SK-N-MC (cell line): ENCODE measurements around the gene APOA1.

Experiments used
- DNase-seq: peaks from one replicate; pipeline ENCODE4 v3.0.0-alpha.2; 2011; ENCODE audit warnings: low read depth, low spot score
- H3K27ac ChIP-seq: fragments of 200-600 bp; sonication (generic); 2 replicates; pipeline ENCODE4 v1.5.1; 2016; ENCODE audit warnings: mixed run types
- H3K36me3 ChIP-seq: fragments of 200-600 bp; sonication (generic); 2 replicates; pipeline ENCODE4 v1.6.1; 2017; ENCODE audit warnings: antibody characterized with exemption, low read length, mixed read lengths; ENCODE audit not compliant: insufficient read depth
- H3K4me3 ChIP-seq: fragments of 200-600 bp; sonication (generic); 2 replicates; pipeline ENCODE4 v1.5.1; 2016
- H3K9ac ChIP-seq: fragments of 200-600 bp; sonication (generic); 2 replicates; pipeline ENCODE4 v1.8.0; 2017; ENCODE audit warnings: mixed run types, mixed read lengths; ENCODE audit not compliant: insufficient read length
- H3K9me3 ChIP-seq: fragments of 200-600 bp; sonication (generic); 2 replicates; pipeline ENCODE4 v1.6.1; 2017; ENCODE audit warnings: low read depth, mild to moderate bottlenecking, antibody characterized with exemption, low read length, moderate library complexity, mixed read lengths
- EZH2 ChIP-seq: fragments of 200-600 bp; sonication (generic); IDR thresholded peaks from one replicate; pipeline ENCODE4 v1.6.1; 2017; ENCODE audit warnings: antibody characterized with exemption
- FOXP2 ChIP-seq: optimal IDR thresholded peaks from 2 replicates; pipeline ENCODE3; 2011; ENCODE audit warnings: mild to moderate bottlenecking, moderate library complexity; ENCODE audit not compliant: insufficient read depth; ENCODE audit errors: extremely low read length, control extremely low read depth
- POLR2AphosphoS5 ChIP-seq: IDR thresholded peaks from 2 replicates; pipeline ENCODE4 v1.6.1; 2012; ENCODE audit warnings: mild to moderate bottlenecking, low read depth, low read length, borderline replicate concordance

The APOA1 gene

GRCh38 chr11:116827461-116827860 lies 10.0 kb downstream of the APOA1 start:
- Histone ChIP-seq H3K36me3 (no peaks in the 10 kb centered on the region), H3K9ac (no peak overlapping the region), H3K4me3 (no peak overlapping the region), H3K27ac (no peak overlapping the region), H3K9me3 (no peaks in the 10 kb centered on the region)
- no peak for DNase-seq
- TF ChIP-seq EZH2, result no peak
- TF ChIP-seq FOXP2, result no peak
- no peak for TF ChIP-seq POLR2AphosphoS5

- Histone ChIP-seq H3K36me3 (no peaks in the 10 kb centered on the region), H3K4me3 (no peak overlapping the region), H3K9me3 (no peaks in the 10 kb centered on the region), H3K9ac (no peak overlapping the region), H3K27ac (no peak overlapping the region)
- no peak for TF ChIP-seq POLR2AphosphoS5
- TF ChIP-seq FOXP2, result no peak
- TF ChIP-seq EZH2, result no peak
- DNase-seq, result no peak
Observed at GRCh38 chr11:116826751-116827431, 10.5 kb downstream of the APOA1 start.

DNA sequence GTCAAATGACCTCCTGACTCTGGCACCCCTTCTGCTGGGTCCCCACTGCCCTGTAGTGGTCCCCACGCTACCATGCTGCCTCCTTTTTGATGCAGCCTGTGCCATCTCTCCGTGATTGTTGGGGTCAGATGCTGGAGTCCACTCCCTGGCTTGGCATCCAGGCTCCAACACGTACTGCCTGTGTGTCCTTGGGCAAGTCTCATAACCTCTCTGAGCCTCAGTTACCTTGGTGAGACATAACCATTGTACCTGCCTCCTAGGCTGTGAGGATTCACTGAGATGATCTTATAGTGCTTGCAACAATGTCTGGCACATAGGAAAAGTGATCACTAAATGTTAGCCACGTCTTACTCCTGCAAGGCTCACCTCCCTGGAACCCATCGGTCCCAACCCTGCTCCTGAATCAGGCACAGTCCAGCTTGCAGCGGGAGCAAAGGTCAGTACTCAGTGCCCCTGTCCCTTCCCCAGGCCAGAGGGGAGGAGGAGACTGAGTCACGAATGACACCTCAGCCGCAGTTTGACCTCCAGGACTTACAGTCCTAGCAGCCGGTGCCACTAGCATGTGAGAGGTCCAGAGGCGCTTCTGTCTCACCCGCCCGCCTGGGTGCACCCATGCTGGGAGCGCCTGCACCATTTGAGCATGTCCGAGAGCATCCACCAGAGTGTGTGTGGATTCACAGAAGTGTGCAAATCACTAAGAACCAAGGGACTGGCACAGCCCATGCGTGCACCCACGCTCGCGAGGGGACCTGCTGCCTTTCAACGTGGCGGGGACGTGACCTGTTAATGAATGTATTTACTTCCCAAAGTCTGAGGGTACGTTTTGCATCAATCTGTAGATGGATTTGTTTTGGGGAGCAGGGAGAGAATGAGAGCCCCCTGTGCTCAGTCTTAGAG lies 11.3 kb downstream of the APOA1 start:
- no peak overlapping the region for H3K9ac ChIP-seq
- H3K4me3 ChIP-seq, result no peak overlapping the region
- no peaks in the 10 kb centered on the region for H3K9me3 ChIP-seq
- DNase-seq, result no peak
- H3K36me3 ChIP-seq, result no peaks in the 10 kb centered on the region
- no peak for TF ChIP-seq POLR2AphosphoS5
- no peak for TF ChIP-seq EZH2
- TF ChIP-seq FOXP2, result no peak
- no peak overlapping the region for H3K27ac ChIP-seq

DNA sequence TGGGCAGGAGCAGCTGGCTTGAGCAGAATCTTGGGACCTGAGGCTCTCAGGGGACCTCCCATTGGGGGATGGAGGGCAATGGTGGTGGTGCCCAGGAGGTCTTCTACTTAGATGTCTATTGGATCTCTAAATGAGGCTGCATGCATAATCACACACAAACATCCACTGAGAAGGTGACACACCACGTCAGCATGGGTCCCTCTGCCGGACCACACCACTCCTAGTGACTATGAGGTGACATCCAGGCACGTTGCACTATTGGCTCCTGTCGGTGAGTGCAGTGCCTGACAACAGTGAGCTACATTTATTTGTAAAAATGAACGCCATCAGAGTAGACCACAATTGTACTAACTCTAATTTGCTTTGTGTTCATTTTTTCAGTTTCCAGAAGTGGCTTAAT lies 12.0 kb downstream of the APOA1 start:
- Histone ChIP-seq H3K36me3 (no peaks in the 10 kb centered on the region), H3K9ac (no peak overlapping the region), H3K27ac (no peak overlapping the region), H3K9me3 (no peaks in the 10 kb centered on the region), H3K4me3 (no peak overlapping the region)
- DNase-seq, result no peak
- no peak for TF ChIP-seq FOXP2
- no peak for TF ChIP-seq POLR2AphosphoS5
- TF ChIP-seq EZH2, result no peak

- no peak within 1 kb of the TSS for H3K9ac ChIP-seq
- no peak for DNase-seq
- TF ChIP-seq FOXP2 (no peak), EZH2 (no peak), POLR2AphosphoS5 (no peak)
- no peaks in the 10 kb centered on the region for H3K9me3 ChIP-seq
- no peak within 1 kb of the TSS for H3K27ac ChIP-seq
- no peaks in the 10 kb centered on the region for H3K36me3 ChIP-seq
- H3K4me3 ChIP-seq, result no peak within 1 kb of the TSS
Observed at GRCh38 chr11:116823031-116823843, 14.2 kb downstream of the APOA1 start, which contains the start of gene APOA4. TSS of gene APOA4 (minus strand) at chr11:116823304. CDS start at chr11:116823191, 113 bp downstream.

- DNase-seq, result no peak
- no peak overlapping the region for H3K27ac ChIP-seq
- TF ChIP-seq POLR2AphosphoS5, result no peak
- TF ChIP-seq FOXP2, result no peak
- TF ChIP-seq EZH2, result no peak
- no peaks in the 10 kb centered on the region for H3K36me3 ChIP-seq
- H3K4me3 ChIP-seq, result no peak overlapping the region
- no peak overlapping the region for H3K9ac ChIP-seq
- H3K9me3 ChIP-seq, result no peaks in the 10 kb centered on the region
Observed at GRCh38 chr11:116822575-116822974, 14.8 kb downstream of the APOA1 start.

GRCh38 chr11:116821050-116821918 lies 16.1 kb downstream of the APOA1 start:
- no peak for DNase-seq
- Histone ChIP-seq H3K9me3 (no peaks in the 10 kb centered on the region), H3K36me3 (no peaks in the 10 kb centered on the region), H3K27ac (no peak overlapping the region), H3K9ac (no peak overlapping the region), H3K4me3 (no peak overlapping the region)
- TF ChIP-seq POLR2AphosphoS5 (no peak), EZH2 (no peak), FOXP2 (no peak)

GRCh38 chr11:116819049-116819448 lies 18.4 kb downstream of the APOA1 start:
- H3K4me3 ChIP-seq, result no peak overlapping the region
- H3K27ac ChIP-seq, result no peak overlapping the region
- H3K36me3 ChIP-seq, result no peaks in the 10 kb centered on the region
- H3K9ac ChIP-seq, result no peak overlapping the region
- H3K9me3 ChIP-seq, result no peaks in the 10 kb centered on the region
- TF ChIP-seq EZH2 (no peak), FOXP2 (no peak), POLR2AphosphoS5 (no peak)
- DNase-seq, result no peak
